ENCODE results near the gene TIMP1. TPM values are rescaled to one million over a fixed set of nuclear protein-coding genes. Genes with fewer than 3 reads are reported as not detected.

The TIMP1 gene
- total and polyA plus RNA-seq, 3 donors from 2014 or later, result 535 to 995 (median 708) TPM

DNA sequence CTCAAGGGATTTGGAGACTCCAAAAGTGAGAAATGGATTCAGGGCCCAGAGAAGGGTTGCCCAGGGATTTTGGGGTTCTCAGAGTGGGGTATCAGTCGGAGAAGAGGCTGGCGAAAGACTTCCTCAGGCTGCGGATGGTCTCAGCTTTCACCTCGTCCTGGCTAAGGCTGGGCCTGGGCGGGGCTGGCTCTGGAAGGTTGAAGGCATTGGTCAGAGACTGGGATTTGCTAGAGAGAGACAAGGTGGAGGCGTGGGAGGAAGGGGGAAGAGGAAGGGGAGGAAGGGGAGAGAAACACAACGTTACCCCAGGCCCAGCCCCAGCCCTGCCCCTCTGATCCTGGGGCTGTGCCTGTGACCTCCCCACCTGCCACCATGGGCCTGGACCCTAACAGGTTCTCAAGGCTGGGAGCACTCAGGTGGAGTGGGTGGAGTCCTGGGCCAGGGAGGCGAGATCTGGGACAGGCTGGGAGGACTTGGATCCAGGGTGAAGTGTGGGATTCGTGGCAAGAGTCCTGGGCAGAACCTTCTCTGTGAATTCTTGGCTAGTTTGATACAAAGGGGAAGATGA is 9.4 kb upstream of the TIMP1 start:
- WGBS, 2 donors, result 40 to 51% methylated on average over 3 to 9 of the region's 9 CpGs
- Histone ChIP-seq H3K9me3 (no peaks in the 10 kb centered on the region), H3K27me3 (no peaks in the 10 kb centered on the region), H3K27ac (peak overlapping the region in 1 of 2 donors; percentile 19), H3K36me3 (ENCODE audit: low read depth, missing control alignments) (no peaks in the 10 kb centered on the region), H3K4me3 (no peak overlapping the region), H3K4me1 (no peaks in the 10 kb centered on the region)
- TF ChIP-seq, protein P1, sequence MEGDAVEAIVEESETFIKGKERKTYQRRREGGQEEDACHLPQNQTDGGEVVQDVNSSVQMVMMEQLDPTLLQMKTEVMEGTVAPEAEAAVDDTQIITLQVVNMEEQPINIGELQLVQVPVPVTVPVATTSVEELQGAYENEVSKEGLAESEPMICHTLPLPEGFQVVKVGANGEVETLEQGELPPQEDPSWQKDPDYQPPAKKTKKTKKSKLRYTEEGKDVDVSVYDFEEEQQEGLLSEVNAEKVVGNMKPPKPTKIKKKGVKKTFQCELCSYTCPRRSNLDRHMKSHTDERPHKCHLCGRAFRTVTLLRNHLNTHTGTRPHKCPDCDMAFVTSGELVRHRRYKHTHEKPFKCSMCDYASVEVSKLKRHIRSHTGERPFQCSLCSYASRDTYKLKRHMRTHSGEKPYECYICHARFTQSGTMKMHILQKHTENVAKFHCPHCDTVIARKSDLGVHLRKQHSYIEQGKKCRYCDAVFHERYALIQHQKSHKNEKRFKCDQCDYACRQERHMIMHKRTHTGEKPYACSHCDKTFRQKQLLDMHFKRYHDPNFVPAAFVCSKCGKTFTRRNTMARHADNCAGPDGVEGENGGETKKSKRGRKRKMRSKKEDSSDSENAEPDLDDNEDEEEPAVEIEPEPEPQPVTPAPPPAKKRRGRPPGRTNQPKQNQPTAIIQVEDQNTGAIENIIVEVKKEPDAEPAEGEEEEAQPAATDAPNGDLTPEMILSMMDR (IDR thresholded peaks at IDR 0.05), result no peak
- TF ChIP-seq POLR2A (IDR thresholded peaks at IDR 0.05), result no peak
- DNase-seq, result no peak
- intact Hi-C loops (cut with DNase I; ENCODE audit: low total_unique reads), result no loop called here

DNA sequence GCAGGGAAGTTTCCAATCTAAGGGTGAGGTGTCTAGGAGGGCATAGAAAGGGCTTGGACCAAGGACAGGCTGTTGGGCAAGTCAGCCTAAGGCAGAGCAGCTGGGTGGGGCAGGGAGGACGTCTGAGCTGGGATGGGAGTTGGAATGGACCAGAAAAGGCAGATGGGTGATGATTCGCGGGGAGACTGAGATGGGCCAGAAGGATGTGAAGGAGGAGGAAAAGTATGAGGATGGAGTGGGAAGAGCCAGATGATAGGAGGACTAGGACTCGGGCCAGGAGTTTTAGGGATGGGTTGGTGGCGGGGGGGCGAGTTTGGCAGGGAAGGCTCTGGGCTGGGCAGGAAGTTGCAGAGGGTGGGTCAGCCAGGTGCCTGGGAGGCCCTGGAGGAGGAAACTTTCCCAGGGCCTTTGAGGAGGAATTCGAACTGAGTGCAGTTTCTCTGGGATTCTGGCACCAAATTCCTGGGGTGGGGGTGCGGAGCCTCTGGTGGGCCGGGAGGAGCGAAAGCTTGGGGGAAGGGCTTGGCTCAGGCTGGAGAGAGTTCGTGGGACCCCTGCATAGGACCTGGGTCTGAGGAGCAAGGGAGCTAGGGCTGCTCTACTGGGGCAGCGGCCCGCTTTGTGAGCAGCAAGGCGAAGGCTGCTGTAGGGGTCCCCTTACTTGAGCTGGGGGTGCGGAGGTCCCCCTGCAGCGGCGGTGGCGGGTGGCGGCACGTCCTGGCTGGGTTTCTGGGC is 8.7 kb upstream of the TIMP1 start:
- 11 to 19% methylated on average over 7 to 10 of the region's 20 CpGs for WGBS, 2 donors
- H3K4me3 ChIP-seq, result no peak overlapping the region
- intact Hi-C loops (cut with DNase I; ENCODE audit: low total_unique reads), result no loop called here

DNA sequence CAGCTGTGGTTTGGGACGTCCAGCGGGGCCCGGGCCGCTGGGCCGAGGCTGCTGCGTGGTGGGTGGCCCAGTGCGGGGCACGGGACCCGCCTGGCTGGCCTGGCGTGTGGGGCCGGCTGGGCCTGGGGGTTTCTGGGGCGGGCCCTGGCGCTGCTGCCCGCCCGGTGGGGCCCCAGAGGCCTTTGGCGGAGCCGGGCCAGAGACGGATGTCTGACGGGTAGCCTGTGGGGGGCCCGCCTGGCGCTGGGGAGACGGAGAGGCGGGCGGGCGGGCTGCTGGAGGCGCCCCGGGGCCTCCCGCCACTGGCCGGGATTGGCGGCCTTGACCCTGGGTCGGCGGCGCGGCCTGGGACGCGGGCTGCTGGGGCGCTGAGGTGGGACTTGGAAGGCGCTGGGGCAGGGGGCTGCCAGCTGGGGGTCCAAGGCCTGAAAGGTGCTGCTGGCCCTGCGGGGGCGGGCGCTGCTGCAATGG is 8.1 kb upstream of the TIMP1 start:
- no peaks in the 10 kb centered on the region for H3K9me3 ChIP-seq
- TF ChIP-seq, protein P1 (IDR thresholded peaks at IDR 0.05), result no peak
- TF ChIP-seq POLR2A (IDR thresholded peaks at IDR 0.05), result no peak
- H3K36me3 ChIP-seq (ENCODE audit: low read depth, missing control alignments), result no peaks in the 10 kb centered on the region
- H3K27me3 ChIP-seq, result no peaks in the 10 kb centered on the region
- no peaks in the 10 kb centered on the region for H3K4me1 ChIP-seq
- H3K27ac ChIP-seq, result peak overlapping the region; percentile 44 to 75
- DNase-seq, result no peak
- H3K4me3 ChIP-seq, result no peak overlapping the region
- intact Hi-C loops (cut with DNase I; ENCODE audit: low total_unique reads), result no loop called here
- WGBS, 2 donors, result no CpG with 5 or more reads among the region's 41 CpGs

More for the DNA sequence above, 8.7 kb upstream of the TIMP1 start:
- peak; percentile 58 for DNase-seq
- H3K27ac ChIP-seq, result peak overlapping the region; percentile 44 to 75
- no peaks in the 10 kb centered on the region for H3K9me3 ChIP-seq
- no peaks in the 10 kb centered on the region for H3K4me1 ChIP-seq
- TF ChIP-seq, protein P1 (IDR thresholded peaks at IDR 0.05), result no peak
- no peak for TF ChIP-seq POLR2A (IDR thresholded peaks at IDR 0.05)
- no peaks in the 10 kb centered on the region for H3K27me3 ChIP-seq
- no peaks in the 10 kb centered on the region for H3K36me3 ChIP-seq (ENCODE audit: low read depth, missing control alignments)

DNA sequence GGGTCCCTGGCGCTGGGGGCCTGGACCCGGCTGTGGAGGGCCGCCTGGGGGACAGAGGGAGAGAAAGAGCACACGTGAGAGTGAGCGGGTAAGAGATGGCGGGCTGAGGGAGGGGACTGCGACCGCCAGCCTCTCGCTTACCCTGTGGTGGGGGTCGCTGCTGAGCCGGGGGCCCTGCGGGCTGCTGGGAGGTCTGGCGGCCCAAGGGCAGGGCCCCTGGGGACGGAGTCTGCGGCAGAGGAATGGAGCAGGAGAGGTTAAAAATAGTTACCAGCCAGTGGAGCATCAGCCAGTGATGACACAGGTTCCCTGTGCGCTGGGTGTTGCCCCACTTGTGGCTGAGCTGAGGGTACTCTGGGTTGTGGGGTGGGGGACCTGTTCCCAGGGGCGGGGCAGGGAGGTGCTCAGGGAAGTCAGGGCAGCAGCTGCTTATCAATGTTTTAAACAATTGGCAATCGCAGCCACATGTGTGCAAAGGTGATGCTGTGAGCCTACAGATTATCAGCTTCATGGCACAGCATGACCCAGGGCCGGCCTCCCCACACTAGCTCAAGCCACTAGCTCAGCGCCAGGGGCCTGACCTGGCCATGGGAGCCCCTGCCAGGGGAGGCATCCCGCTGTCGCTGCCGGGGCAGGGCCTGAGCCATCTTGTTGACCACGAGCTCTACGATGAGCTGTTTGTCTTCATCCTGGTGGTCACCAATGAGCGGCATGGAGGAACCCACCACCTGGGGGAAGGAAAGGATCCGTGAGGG is 7.5 kb upstream of the TIMP1 start:
- no peak for DNase-seq
- no peaks in the 10 kb centered on the region for H3K4me1 ChIP-seq
- H3K9me3 ChIP-seq, result no peaks in the 10 kb centered on the region
- no peaks in the 10 kb centered on the region for H3K27me3 ChIP-seq
- no peak overlapping the region for H3K4me3 ChIP-seq
- peak overlapping the region; percentile 44 to 75 for H3K27ac ChIP-seq
- no peaks in the 10 kb centered on the region for H3K36me3 ChIP-seq (ENCODE audit: low read depth, missing control alignments)
- WGBS, 2 donors, result 40 to 46% methylated on average over 3 to 16 of the region's 27 CpGs
- intact Hi-C loops (cut with DNase I; ENCODE audit: low total_unique reads), result no loop called here
- no peak for TF ChIP-seq POLR2A (IDR thresholded peaks at IDR 0.05)
- TF ChIP-seq, protein P1 (IDR thresholded peaks at IDR 0.05), result no peak

All from testis (tissue), 3 donors.